NOMO-1 (cell line): Measurements from ENCODE around the gene ITGBL1.
"Not testable (repeated sequence)": the region's sequence is repeated elsewhere in the genome, so short reads cannot be mapped to it uniquely, and the experiment has no call there.

Experiments used
- DNase-seq, 2 experiments: peaks; one replicate each; lab custom pipeline; 2025; ENCODE audit not compliant: unreplicated experiment in 2 of 2; lab: John Stamatoyannopoulos, UW

Gene ITGBL1

DNA sequence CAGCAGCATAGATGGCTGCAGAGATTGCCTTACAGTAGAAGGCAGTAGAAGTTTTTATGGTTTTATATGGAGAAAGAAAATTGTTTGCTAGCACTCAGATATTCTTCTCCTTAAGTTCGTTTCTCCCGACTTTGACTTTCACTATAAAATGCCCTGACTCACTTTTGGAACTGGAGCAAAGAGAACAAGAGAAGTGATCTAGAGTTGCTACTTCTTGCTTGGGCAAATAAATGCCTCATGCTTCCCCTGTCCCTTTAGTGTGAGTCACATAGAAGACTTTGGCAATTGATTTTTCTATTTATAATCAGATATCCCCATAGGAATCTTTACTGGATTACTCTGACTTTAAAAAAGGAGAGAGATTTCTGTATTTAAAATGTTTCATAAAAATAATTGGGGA lies 46.9 kb downstream of the ITGBL1 start:
- DNase-seq, result no peak

DNA sequence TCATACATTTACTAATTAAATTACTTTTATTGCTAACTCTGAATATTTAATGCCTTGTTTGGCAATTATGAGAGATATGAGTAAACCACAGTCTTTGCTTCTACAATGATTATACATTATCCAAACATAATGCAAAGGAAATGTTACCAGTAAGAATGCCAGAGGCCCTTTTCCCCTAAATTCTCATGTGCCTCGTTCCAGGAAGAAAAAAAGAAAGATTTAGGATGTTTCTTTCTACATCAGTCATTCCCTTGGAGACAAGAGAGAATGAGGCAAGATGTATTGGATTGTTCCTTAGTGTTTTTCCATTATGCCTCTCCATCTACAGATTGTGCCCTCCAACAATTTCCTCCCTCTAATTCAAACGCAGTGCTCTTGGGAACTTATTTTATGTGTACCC lies 50.1 kb downstream of the ITGBL1 start:
- no peak for DNase-seq

DNA sequence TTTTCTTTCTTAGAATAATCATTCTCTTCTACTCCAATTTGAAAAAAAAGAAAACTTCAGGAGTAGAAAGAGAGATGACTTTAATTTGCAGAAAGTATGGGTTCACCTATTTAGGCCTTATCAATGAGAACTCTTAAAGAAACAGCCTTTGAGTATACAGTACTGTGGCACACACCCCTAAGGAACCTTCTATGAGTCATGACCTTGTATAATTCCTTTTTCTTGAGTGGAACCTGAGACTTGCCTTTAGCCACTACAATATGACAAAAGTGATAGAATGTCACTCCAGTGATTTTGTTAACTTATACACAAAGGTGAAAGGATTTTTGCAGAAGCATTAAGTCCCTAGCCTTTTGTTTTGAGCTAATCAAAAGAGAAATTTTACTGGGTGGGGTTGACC lies 58.7 kb downstream of the ITGBL1 start:
- no peak for DNase-seq

DNA sequence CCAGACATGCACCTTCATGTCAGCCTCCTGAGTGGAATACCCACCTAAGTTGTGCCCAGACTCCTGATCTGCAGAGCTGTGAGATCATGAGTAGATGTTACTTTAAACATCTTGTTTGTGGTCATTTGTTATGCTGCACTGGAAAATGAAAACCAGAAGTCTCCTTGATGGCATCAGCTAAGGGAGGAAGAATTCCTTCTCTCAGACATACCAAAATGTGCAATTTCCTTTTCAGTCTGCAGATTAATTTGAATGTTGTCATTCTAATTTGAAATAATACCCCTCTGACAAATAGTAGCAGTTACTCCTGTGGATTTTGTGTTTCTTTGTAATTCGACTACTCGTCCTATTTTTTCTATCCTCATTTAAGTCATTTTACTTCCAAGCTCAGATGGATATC lies 59.3 kb downstream of the ITGBL1 start:
- no peak for DNase-seq

DNA sequence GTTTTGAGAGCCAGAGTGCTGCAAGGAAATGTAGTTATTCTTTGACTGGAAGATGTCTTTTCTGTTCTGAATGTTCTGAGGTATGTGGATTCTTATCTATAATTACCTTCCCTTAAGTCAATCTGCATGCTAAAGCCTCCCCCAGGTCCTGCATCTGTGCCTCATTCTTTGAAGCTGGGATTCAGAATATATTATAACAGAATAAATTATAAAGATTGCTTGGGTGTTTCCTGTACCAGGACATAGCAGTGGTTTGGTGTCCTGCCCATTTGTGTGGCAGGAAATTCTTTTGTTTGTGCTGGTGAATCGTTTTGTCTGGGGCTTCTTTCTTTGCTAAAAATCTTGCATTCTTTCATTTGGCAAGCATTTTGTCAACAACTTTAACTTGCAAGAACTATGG lies 60.2 kb downstream of the ITGBL1 start:
- DNase-seq, result no peak

DNA sequence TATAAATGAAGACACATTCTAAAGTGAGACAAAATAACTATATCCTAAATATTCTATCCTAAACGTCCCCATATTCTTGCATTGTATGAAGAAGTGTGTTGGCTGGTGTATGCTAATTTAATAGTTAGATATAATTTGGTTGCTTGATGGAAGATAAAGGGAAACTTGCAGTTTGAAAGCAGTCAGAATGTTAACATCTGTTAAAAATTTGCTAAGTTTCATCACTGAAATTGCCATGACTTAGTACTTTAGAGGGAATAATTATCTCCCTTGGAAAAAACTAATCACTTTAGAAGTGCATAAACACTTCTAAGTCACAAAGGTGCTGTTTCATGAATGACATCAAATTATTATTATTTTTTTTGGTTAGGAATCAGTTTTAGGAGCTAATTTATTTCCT lies 61.6 kb downstream of the ITGBL1 start:
- no peak for DNase-seq

DNA sequence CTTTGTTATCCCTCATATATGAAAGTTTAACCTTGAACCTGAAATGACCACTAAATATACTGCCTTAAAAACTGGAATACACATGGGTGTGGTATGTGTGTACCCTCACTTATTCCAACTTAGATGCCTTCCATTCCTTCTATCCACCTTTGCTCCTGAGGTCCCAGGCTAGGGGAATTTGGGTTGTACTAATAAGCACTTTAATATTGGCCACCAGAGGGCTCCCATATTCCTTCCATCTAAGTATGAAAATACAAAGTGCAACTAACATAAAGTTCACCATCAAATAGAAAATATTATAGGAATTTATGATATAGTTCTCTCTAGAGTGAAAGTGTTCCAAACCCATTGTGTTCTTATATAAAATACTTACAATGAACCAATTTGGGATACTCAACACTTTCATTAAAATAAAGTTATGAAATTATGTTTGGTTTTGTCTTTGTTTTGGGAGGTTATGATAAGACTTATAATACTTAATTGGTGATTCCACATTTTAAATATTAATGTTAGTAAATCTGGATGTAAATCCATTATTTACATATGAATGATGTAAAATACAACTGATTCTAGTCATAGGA lies 62.3 kb downstream of the ITGBL1 start:
- DNase-seq, result peak in 1 of 2 experiments; percentile 5

DNA sequence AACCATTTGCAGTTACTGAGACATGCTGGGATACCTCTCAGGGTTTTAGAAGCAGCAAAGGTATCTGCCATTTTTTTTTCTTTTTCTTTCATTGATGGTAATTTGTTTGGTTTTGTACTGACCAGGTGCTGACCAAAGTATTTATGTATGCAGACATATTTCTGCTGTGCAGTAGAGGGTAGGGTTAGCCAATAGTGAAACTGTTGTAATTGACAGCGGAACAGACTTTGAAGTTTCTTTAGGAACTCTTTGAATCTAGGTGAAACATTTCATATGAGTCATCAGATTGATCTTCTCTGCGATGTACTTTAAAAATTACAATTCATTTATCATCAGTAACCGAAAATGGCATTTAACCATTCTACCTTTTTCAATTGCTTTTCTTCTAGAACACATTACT lies 63.0 kb downstream of the ITGBL1 start:
- no peak for DNase-seq

DNA sequence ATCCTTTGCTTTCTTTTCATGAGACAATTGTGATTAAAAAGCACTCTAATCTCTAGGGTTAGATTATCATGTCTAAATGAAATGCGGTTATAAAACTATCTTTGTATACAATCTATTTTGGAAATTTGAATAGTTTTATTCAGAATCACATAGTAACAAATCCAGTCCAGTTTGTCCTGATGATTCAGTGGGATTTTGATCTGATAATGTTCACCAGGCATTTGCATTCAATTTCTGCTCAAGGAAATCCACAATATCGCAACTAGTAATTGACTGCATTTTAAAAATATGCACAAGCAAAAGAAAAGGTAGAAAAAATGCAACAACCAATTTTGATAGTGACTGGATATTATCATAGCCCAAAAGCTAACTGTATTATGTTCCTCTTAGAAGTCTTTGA lies 63.8 kb downstream of the ITGBL1 start:
- no peak for DNase-seq

DNA sequence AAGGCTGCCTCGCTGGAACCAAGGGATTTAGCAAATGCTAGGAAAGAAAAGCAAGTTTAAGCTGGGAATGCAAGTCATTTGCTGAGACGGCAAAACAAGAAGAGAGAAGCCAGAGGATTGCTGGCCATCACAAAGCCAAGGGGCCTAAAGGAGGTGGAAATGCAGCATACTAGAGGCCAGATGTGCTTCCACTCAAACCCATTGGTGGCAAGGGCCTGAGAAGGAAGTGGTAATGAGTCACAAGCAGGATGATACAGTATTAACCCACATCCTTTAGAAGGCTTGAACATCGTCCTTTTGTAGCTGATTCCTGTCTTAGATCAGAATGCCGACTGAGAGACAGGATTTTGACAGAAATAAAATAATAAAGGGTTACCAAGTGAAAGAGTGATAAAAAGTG lies 68.2 kb downstream of the ITGBL1 start:
- no peak for DNase-seq

DNA sequence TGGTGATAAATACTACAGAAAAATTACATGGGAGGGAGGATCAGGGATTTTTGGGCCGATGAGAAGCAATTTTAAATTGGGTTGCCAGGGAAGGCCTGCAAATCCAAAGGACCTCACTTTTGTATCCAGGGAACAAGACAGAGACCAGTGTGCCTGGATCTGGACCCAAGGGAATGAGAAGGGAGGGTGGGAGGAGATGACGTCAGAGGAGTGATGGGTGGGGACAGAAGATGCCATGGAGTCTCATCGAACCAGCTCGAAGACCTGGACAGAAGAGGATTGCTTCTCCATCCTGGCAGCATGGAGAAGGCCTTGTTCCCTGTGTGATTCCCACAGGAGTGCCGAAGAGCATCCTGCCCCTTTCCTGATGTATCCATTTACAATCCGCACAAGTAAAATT lies 68.9 kb downstream of the ITGBL1 start:
- no peak for DNase-seq

DNA sequence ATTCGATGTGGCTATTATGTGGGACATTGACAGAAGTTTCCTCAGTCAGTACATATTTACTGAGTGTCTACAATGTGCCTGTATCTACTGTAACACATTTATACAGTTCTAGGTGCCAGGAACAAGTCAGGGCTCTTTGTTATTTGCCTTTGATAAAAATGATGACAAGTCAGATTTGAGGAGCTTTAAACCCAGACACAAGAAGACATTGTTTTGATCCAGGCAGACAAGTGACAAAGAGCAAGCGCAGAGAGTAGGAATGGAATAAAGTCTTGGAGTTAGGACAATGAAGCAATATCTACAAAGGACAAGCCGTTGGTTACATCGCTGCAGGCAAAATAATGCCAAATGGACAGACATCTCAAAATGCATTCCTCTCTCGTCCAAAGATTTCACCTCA lies 70.1 kb downstream of the ITGBL1 start:
- no peak for DNase-seq

DNA sequence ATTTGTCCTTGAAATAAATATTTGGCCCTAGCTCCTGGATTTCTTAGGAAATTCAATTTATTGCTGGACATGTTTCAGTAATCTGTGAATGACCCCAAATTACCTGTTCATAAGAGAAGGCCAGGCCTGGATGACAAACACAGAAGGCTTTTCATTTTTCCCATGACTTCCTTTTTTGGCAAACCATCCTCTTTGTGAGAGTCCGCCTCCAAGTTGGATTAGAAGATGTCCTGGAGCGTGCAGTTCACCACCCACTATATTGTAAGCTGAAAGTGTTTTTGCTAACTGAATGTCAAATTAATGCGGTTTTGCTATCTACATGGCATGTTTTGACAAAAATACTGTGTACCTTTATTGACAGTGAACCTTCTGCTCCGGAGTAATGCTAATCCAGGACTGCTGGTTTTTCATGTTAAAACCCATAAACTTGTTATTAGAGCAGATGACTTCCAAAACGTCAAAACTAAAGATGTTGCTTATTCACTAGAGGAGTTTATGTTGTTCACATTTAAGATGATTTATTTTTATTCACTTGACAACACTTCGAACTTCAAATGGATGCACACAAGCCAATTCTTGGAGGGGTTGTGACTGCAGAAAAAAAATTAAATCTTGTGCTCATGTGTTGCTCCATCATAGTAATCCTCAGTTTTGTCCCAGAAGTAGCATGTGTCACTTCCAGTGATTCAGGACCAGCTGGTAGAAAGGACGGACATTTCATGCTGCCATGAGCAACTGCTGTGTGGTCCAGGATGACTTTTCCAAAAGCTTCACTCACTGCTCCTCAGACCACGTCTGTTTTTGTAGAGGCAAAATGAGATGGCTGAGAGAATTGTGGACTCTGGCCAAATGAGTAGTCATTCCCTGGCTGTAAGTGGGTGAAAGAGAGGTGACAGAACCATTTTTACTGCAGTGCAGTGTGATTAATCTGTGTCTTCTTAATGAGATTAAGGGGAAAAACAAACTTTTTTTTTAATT lies 71.0 kb downstream of the ITGBL1 start:
- DNase-seq, result no peak

DNA sequence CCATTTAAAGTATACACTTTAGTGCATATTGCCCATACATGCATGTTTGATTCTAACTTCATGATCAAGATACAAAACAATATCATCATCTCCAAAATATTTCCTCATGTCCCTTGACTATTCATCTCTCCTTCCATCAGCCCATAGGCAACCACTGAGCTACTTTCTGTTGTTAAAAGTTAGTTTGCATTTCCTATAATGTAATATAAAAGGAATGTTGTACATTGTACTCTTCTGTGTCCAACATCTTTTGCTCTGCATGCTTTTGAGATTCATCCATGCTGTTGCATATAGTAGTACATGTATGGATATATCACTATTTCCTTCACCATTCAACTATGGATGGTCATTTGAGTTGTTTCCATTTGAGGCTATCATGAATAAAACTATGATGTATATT lies 74.7 kb downstream of the ITGBL1 start:
- DNase-seq, result no peak

DNA sequence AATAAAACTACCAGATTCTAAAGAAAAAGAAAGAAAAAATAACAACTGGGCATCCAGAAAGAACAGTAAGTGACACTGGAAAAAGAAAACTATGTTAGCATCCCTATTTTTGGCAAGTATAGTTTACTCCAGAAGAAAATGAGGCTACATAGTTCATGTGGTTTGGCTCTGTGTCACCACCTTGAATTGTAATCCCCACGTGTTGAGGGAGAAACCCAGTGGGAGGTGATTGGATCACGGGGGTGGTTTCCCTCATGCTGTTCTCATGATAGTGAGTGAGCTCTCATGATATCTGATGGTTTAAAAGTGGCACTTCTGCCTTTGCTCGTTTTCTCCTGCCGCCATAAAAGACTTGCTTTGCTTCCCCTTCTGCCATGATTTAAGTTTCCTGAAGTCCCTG lies 76.9 kb downstream of the ITGBL1 start:
- no peak for DNase-seq

DNA sequence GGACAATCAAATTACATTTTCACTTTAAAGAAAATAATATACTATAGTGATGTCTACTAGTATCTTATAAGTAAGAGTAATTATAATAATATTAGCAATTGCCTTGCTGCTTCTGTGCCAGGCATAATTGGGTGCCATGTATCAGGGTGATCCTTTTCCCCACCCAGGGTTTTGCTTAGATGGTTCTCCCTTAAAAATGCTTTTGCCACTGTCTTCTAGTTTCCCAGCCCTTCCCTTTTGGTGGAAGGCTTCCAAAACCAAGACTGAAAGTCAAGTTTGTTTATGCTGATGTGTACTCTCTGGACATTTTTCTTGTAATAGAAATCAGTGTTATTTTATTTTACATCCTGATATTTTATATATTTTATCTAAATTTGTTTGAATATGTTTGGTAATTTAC lies 77.8 kb downstream of the ITGBL1 start:
- DNase-seq, result no peak

DNA sequence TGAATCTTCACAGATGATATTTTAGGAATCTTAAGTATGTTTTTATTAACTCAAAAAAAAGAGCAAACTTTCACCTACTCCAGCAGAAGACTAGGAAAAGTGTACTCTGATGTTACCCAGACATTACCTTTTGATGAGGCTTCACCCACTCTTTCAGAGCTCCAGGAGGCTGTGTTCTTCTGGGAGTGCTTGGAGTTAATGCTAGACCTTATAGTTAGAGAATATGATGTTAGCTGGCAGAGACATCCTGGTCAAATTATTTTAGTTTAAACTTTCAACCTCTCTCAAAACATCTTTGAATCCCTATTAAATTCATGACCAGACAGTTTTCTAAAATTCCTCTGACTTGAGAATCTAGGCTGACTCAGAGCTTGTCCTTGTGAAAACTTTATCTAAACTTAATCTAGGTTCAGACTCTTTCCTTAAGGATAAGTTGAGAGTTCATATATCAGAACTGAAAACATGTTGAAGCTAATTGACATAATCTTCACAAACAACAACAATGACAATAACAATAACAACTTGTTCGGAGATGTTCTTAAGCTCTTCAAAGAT lies 82.8 kb downstream of the ITGBL1 start:
- DNase-seq, result no peak

DNA sequence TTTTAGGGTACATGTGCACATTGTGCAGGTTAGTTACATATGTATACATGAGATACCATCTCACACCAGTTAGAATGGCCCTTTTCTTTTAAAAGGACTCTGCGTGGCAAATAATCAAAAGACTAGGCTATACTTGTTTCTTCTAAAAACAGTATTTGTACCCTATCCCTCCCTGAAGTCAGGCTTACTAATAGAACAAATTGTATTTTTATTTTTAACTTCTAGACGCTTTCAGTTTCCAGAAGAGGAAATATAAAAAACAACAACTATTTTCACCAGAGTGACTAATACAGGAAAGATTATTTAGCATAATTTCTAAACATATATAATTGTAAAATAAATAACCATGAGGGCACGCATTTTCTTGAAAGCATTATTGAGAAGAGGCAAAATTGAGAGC lies 83.6 kb downstream of the ITGBL1 start:
- no peak for DNase-seq

DNA sequence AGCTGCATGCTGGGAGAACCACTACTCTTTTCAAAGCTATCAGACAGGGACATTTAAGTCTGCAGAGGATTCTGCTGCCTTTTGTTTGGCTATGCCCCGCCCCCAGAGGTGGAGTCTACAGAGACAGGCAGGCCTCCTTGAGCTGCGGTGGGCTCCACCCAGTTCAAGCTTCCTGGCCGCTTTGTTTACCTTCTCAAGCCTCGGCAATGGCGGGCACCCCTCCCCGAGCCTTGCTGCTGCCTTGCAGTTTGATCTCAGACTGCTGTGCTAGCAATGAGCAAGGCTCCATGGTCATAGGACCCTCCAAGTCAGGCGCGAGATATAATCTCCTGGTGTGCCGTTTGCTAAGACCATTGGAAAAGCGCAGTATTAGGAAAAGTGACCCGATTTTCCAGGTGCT lies 92.1 kb downstream of the ITGBL1 start:
- not testable (repeated sequence) for DNase-seq

DNA sequence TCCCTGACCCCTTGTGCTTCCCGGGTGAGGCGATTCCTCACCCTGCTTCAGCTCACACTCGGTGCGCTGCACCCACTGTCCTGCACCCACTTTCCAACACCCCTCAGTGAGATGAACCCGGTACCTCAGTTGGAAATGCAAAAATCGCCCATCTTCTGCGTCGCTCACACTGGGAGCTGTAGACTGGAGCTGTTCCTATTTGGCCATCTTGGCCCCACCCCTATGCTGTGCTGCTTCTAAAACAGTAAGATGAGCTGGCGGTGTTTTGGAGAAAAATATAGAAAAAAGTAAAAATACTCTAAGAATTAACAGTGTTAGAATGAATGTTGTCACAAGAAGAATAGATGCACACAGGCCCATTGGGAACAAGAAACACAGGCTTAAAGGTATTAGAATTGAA lies 92.5 kb downstream of the ITGBL1 start:
- no peak for DNase-seq

DNA sequence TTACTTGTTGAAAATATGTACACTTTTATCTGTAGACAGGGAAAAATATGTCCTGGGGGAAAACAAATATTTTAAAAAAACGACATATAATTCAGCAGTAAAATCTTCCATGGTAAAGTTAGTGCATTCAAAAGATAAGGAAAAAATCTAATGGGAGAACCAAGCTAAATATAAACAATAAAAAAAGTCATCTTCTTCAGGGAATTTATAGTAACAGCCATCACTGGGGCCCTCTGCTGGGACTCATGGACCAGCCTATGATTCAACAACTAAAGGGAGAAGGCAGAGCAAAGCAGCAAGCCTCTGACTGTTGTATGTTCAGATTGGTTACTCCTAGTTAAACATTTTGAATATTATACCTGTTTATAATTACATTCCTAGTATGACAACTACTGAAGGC lies 93.0 kb downstream of the ITGBL1 start:
- DNase-seq, result no peak

DNA sequence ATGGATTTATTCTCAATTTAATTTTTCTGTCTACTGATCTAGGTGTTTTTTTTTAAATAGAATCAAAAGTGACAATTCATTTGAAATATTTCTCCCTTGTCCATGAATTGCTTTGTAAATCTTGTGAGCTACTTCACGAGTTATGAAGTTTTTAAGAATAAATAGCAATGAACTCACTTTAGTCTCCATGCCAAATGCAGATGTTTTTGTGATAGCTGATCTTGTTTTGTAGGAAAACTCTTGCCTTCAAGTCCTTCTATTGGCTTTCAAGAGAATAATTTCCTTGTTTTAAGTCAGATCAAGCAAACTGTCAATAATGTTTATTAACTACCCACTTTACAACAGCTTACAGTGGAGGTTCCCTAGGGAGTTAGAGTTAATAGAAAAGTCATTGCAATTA lies 99.8 kb downstream of the ITGBL1 start:
- no peak for DNase-seq
